Hematopoietic multipotent progenitor cell treated with erythropoietin and hydrocortisone succinate and interleukin-3 and kit ligand, for 17 days (in vitro differentiated cells): ENCODE measurements around the gene OTOGL.
"Not testable (repeated sequence)": the region's sequence is repeated elsewhere in the genome, so short reads cannot be mapped to it uniquely, and the experiment has no call there.

Experiments
- DNase-seq: peaks from one replicate; pipeline ENCODE4 v3.0.0-alpha.2; 2015; ENCODE audit warnings: low spot score

The OTOGL gene

GRCh38 chr12:80099259-80099658 lies at the start of gene OTOGL:
OTOGL (plus strand) TSS chr12:80099537; CDS start chr12:80209432, 109,895 bp downstream.
- no peak for DNase-seq

- no peak for DNase-seq
These were observed 49.1 kb upstream of the OTOGL start for GRCh38 chr12:80050236-80050635.

- no peak for DNase-seq
These were observed 46.1 kb upstream of the OTOGL start for GRCh38 chr12:80053051-80053790.

- DNase-seq: no peak
These were observed 43.1 kb upstream of the OTOGL start for GRCh38 chr12:80056232-80056631.

GRCh38 chr12:80056845-80057244 lies 42.5 kb upstream of the OTOGL start:
- DNase-seq: no peak

GRCh38 chr12:80058586-80058985 lies 40.8 kb upstream of the OTOGL start:
- DNase-seq: no peak

- no peak for DNase-seq
These were observed 40.2 kb upstream of the OTOGL start for GRCh38 chr12:80059102-80059501.

GRCh38 chr12:80059875-80060274 lies 39.5 kb upstream of the OTOGL start:
- no peak for DNase-seq

- DNase-seq: no peak
These were observed 35.1 kb upstream of the OTOGL start for GRCh38 chr12:80064269-80064668.

- DNase-seq: no peak
These were observed 34.4 kb upstream of the OTOGL start for GRCh38 chr12:80064951-80065350.

GRCh38 chr12:80068173-80068572 lies 31.2 kb upstream of the OTOGL start:
- no peak for DNase-seq

- DNase-seq: not testable (repeated sequence)
These were observed 15.3 kb upstream of the OTOGL start for GRCh38 chr12:80083892-80084614.

- DNase-seq: no peak
These were observed 13.3 kb upstream of the OTOGL start for GRCh38 chr12:80086025-80086424.

- no peak for DNase-seq
These were observed 11.7 kb upstream of the OTOGL start for GRCh38 chr12:80087486-80088213.

GRCh38 chr12:80100591-80100990 lies 1.3 kb downstream of the OTOGL start:
- DNase-seq: no peak

- no peak for DNase-seq
These were observed 1.8 kb downstream of the OTOGL start for GRCh38 chr12:80101126-80101525.

- no peak for DNase-seq
These were observed 7.9 kb downstream of the OTOGL start for GRCh38 chr12:80107221-80107620.

GRCh38 chr12:80116735-80117134 lies 17.4 kb downstream of the OTOGL start:
- no peak for DNase-seq

GRCh38 chr12:80118565-80119324 lies 19.4 kb downstream of the OTOGL start:
- DNase-seq: no peak

GRCh38 chr12:80120994-80121393 lies 21.7 kb downstream of the OTOGL start:
- no peak for DNase-seq

GRCh38 chr12:80121661-80122060 lies 22.3 kb downstream of the OTOGL start:
- no peak for DNase-seq

GRCh38 chr12:80129895-80130530 lies 30.7 kb downstream of the OTOGL start:
- no peak for DNase-seq
